NCI-H2171 treated with DMSO at 0.1 percent for 48 hours (cell line): ENCODE data around the gene PRXL2B.
A peak's percentile ranks its signal among the peaks of the same experiment; 100 is the strongest.
"Not testable (repeated sequence)": the region's sequence is repeated elsewhere in the genome, so short reads cannot be mapped to it uniquely, and the experiment has no call there.

Source experiments
- DNase-seq: peaks from one replicate; lab custom pipeline; 2025; lab: John Stamatoyannopoulos, UW

The PRXL2B gene, protein sequence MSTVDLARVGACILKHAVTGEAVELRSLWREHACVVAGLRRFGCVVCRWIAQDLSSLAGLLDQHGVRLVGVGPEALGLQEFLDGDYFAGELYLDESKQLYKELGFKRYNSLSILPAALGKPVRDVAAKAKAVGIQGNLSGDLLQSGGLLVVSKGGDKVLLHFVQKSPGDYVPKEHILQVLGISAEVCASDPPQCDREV

GRCh38 chr1:2586154-2587070 lies at the start of gene PRXL2B:
Gene PRXL2B, plus strand, starts transcription at chr1:2586777. Its CDS starts 109 bp downstream, at chr1:2586886.
- DNase-seq: peak; percentile 96

- DNase-seq: no peak
These were observed 48.8 kb upstream of the PRXL2B start for GRCh38 chr1:2537784-2538115.

DNA sequence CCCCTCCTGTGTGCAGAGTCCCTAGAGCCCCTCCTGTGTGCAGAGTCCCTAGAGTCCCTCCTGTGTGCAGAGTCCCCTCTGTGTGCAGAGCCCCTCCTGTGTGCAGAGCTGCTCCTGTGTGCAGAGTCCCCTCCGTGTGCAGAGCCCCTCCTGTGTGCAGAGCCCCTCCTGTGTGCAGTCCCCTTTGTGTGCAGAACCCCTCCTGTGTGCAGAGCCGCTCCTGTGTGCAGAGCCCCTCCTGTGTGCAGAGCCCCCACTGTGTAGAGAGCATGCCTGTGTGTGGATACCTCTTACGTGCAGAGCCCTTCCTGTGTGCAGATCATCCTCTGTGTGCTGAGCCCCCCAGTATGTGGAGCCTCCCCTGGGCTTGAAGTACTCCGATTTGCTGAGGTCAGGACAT lies 48.2 kb upstream of the PRXL2B start:
- DNase-seq: no peak

GRCh38 chr1:2538872-2539271 lies 47.7 kb upstream of the PRXL2B start:
- no peak for DNase-seq

GRCh38 chr1:2539312-2539907 lies 47.2 kb upstream of the PRXL2B start:
- no peak for DNase-seq

DNA sequence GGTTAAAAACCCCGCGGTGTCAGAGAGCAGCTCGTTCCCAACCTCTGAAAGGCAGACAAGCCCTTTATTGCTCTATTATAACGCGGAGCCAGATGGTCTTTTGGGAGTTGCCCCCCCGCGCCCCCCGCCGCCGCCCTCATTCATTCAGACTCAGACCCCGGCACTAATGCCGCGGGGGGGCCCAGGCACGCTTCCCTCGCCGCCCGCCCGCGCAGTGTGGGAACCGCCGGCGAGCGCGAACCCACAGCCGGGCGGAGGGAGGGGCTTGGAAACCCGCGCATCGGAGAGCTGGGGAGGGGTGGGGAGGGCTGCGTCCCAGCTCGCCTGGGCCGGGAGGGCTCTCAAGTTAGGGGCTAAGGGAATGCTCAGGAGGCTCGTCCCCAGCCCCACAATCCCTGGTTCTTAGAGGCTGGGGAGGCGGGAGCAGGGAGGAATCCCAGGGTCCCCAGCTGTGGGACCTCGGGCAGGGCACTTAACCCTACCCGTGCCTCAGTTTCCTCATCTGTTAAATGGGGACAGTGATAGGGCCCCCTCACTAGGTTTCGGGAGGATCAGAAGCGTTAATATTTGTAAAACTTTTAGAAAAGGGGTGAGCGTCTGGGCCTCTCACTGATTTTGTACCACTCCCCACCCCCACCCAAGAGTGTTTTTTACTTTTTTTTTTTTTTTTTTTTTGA lies 45.6 kb upstream of the PRXL2B start:
- DNase-seq: peak; percentile 62

GRCh38 chr1:2541619-2542245 lies 44.8 kb upstream of the PRXL2B start:
- no peak for DNase-seq

GRCh38 chr1:2542246-2542915 lies 44.2 kb upstream of the PRXL2B start:
- no peak for DNase-seq

DNA sequence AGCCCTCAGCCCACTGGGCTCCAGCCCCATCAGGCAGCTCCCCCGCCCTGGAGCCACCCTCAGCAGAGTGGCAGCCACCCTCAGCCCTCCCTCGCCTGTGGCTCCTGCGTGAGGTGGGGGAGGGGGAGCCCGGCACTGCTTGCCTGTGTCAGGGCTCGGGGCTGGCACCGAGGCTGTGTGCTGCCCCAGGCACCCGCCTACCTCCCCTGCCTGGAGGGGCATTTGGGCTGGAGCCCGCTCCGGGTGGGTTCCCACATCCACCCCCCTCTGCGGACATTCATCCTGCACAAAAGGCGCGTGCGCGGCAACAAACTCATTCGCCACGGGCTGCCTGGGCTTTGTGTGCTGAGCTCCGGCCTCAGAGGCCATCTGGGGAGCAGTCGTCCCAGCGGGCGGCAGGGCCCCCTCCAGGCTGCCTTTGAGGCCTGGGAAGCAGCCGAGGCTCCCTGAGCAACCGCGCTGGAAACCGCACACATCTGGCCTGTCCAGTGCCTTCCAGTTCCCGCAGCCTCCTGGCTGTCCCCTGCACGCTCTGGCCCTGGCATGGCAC lies 43.0 kb upstream of the PRXL2B start:
- peak; percentile 65 for DNase-seq

DNA sequence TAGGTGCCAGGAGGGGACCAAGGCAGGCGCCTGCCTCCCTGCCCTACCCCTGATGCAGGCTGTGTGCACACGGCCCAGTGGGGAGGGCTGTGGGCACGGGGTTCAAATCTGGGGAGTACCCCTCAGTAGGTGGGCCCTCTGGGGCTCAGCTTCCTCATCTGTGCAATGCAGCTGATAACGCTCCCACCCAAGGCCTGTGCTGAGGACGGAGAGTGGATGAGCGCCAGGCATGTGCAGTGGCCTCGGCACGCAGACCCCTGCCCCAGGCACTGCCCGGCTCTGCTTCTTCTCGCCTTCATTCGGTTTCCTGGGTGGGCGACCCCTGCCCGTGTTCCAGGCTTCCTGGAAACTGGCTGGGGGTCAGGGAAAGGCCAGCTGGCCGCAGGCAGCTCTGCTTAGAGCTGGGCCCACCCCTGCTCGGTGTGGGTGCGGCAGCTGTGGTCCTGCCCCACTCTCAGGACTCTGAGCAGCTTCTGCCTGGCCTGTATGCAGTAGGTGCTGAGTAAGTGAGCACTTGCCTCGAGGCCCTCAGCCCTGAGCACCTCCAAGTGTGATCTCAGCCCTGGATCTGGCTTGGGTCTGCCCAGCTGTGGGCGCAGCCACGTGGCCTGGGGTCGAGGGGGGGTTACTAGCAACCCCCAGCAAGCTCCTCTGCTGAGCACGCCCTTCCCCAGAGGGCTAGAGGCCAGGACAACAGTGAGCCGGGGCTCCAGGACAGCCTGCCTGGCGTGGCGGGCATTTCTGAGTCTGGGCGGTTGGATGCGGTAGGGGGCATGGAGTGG lies 42.3 kb upstream of the PRXL2B start:
- no peak for DNase-seq

DNA sequence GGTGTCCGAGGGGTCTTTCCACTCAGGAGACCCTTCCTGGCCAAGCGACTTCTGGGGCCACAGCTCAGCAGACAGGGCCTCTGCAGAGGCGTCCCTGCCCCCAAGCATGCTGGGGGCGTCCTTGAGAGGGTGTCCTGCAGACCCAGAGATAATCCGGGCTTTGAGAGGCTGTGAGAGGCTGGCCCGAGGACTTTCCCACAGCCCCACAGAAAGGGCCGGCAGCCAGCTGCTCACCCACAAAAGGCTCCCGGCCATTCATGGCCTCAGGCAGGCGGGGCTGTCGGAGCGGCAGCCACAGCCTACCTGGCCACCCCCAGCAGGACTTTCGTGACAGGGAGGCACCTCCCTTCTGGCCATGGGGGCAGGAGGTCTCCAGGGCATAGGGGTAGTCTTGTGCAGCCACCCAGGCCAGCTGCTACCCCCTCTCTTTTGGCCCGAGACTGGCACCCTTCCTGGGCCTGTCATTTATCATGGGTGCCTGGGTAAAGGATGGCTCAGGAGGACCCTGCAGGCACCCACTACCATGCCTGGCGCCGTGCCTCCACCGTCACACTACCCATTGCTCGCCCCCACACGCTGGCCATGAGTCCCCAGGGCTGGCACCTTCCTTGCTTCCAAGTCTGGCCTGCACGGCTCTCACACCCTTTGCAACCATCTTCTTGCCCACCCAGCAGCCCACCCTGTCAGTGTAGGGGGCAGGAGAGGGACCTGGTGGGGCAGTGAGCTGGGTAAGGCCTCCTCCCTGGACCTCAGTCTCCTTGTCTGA lies 41.5 kb upstream of the PRXL2B start:
- no peak for DNase-seq

DNA sequence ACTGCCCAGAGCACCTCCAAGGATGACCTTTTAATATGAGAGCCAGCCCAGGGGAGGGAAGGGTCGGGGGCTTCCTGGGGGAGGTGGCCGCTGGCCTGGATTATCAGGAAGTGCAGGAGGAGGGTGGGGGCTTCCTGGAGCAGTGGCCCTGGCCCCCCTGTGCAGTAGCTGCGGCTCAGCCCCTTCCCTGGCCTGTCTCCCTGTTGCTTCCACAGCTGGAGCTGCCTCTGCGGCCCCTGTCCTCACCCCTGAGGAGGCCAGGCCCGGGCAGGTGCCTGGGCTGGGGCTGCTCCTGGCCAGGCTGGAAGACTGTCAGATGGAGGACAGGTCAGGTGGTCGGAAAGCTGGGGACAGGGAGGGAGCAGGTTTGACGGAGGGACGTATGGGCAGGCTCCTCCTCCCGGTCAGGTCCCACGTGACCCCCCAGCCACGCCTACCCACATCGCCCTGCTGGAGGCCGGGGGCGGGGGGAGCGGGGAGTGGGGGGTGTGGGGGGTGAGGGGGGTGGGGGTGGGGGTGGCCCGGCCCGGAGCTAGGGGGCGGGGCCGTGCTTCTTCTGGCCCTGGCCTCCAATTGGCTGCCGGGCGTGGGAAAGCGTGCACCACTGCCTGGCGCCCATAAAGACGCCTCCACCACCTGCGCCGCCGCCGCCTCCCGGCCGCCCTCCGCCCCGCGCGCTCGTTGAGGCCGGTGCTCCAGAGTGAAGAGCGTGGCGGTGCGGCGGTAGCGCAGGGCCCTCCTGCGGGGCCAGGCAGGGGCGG lies 40.6 kb upstream of the PRXL2B start:
- DNase-seq: peak; percentile 88

DNA sequence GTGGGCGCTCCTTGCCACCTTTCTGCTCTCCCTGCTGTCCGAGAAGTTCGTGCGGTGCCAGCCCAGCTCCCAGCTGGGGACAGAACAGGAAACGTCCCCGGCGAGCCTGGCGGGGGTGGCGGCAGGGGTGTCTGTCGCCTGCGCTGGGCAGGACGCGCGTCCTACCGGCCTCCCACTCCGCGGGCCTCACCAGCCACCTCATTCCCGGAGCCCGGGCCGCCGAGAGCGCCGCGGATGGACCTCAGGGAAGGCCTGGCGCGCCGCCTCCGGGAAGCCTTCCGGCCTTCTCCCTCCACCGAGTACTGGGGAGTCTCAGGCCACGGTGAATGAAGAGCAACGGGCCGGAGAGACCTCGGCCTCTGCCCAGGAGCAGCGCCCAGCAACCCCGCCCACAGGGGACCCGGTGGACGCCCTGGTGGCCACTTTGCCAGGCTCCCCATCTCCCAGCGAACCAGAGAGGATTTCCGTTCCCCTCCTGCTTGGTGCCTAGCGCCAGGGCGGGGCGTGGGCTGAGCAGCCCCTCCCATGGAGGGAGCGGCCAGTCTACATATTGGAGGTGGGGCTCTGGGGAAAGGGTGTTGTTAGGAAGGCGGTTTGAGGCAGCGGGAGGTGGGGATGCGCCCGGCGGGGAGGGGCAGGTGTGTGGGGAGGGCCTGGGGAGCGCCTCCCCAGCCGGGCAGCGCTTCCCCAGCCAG lies 39.9 kb upstream of the PRXL2B start:
- peak; percentile 35 for DNase-seq

GRCh38 chr1:2547210-2548067 lies 39.1 kb upstream of the PRXL2B start:
- DNase-seq: no peak

- DNase-seq: peak; percentile 69
These were observed 38.4 kb upstream of the PRXL2B start for GRCh38 chr1:2548068-2548589.

DNA sequence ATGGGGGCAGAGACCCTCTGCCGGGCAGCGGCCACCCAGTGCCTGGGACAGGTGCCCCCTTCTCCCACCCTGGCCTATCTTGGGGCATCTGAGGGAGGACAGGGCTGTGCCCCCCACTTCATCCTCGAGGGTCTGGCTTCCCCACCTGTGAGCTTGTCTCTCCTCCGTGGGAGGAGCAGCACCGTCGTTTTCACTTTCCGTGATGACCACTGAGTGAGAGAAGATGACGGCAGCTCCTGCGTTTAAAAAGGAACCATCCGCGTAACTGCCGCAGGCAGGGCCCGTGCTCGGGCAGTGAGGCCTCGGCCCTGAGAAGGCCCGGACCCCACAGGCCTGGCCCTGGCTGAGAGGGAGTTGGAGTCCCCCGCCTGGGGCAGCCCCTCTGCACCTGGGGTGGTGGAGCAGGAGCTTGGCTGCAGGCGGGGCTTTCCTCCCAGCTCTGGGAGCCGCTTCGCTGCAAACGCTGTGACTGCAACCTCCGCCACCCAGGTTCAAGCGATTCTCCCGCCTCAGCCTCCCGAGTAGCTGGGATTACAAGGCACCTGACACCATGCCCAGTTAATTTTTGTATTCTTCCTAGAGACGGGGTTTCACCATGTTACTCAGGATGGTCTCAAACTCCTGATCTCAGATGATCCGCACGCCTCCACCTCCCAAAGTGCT lies 37.1 kb upstream of the PRXL2B start:
- not testable (repeated sequence) for DNase-seq
